ENCODE measurements around the gene LFNG.

Gene LFNG

DNA sequence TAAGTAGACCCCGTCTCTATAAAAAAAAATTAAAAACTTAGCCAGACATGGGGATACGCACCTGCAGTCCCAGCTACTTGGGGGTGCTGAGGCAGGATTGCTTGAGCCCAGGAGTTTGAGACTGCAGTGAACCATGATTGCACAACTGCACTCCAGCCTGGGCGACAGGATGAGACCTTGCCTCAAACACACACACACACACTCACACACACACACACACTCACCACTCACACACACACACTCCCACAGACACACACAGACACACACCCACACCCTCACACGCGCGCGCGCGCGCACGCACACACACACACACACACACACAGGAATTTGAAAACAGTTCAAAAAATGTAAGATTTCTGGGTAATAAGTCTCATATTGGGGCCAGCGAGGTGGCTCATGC lies 34.7 kb upstream of the LFNG start:
- no peak for DNase-seq

DNA sequence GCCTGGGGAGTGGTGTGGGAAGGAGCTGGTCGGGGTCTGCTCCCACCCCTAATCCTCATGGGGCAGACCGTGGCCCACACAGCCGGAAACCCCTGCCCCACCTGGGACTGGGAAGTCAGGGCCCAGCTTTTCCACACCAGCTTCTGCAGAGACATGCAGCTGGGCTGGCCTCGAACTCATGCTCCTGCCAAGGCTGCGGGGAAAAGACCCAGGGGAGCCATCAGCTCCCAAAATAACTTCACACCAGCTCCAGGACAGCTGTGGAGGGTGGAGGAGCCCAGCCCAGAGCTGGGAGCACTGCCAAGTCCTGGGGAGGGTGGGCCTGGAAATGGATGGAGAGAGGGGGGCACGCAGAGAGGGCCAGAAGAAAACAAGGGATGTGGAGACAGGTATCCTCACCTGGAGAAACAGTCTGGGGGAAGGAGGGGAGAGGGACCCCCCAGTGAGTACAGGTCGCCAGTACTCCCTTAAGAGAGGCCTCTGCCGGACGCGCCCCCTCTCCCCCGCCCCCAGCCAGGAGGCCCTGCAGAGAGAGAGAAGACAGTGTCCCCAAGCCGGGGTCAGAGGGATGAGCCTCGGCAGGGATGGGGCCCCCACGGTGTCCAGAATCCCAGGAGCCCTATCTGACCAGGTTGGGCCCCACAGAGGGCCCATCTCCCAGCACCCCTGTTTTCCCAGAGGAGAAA lies 31.8 kb upstream of the LFNG start:
- no peak for DNase-seq

DNA sequence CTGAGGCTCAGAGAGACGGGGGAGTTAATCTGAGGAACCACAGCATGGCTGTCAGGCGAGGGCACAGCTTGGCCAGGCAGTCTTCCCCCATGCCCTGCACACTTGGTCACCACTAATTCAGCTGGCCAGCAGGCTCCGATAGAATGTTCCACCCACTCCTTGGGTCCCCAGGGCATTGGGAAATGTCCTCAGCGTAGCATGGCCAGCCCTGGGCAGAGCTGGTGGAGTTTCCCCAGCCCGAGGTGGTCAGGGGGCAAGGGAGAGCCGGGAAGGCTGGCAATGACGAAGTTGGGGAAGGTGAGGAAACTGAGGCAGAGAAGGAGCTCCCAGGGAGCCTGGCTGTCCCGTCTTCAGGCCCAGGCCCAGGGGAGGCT lies 31.3 kb upstream of the LFNG start:
- DNase-seq = no peak

DNA sequence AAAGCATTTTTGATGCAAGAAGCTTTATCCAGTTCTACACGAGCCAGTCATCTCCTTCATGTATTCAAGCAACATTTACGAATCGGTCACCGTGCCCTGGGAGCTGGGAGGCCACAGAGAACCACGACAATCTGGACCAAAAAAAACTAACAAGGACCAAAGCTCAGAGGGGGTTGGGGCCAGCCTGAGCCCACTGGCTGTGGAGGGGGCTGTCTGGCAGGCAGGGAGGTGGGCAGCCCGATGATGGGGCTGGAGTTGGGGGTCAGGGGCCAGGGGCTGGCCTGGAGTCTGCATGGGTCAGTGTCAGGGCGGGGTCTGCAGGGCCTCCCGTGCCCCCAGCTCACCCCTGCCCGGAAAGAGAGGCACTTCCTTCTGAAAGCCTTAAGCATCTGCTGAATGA lies 30.9 kb upstream of the LFNG start:
- DNase-seq = no peak

DNA sequence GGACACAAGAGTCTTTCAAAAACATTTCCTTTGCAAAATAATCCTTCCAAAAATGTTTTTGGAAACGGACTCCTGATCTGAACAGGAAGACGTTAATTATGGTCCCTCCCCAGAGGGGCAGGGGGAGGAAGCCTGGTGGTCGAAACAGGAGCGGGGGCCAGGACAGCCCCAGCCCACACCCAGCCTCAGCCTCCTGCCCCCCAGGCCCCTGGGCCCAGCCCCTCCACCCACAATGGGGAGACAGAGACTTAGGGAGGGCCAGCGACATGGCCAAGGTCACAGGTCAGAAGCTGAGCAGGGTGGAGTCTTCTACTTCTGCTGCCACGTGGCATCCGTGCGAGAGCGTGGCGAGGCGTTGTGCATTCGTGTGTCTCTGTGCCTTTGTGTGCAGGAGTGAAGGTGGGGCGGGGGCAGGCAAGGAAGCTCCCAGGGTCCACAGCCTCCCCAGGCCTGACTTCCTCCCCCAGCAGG lies 29.4 kb upstream of the LFNG start:
- no peak for DNase-seq

DNA sequence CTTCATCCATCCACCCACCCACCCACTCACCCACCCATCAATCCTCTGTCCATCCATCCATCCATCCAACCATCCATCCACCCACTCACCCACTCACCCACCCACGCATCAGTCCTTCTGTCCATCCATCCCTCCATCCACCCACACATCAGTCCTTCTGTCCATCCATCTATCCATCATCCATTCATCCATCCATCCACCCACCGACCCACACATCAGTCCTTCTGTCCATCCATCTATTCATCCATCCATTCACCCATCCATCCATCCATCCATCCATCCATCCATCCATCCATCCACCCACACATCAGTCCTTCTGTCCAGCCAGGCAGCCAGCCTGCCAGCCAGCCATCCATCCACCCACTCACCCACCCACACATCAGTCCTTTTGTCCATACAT lies 27.5 kb upstream of the LFNG start:
- no peak for DNase-seq

DNA sequence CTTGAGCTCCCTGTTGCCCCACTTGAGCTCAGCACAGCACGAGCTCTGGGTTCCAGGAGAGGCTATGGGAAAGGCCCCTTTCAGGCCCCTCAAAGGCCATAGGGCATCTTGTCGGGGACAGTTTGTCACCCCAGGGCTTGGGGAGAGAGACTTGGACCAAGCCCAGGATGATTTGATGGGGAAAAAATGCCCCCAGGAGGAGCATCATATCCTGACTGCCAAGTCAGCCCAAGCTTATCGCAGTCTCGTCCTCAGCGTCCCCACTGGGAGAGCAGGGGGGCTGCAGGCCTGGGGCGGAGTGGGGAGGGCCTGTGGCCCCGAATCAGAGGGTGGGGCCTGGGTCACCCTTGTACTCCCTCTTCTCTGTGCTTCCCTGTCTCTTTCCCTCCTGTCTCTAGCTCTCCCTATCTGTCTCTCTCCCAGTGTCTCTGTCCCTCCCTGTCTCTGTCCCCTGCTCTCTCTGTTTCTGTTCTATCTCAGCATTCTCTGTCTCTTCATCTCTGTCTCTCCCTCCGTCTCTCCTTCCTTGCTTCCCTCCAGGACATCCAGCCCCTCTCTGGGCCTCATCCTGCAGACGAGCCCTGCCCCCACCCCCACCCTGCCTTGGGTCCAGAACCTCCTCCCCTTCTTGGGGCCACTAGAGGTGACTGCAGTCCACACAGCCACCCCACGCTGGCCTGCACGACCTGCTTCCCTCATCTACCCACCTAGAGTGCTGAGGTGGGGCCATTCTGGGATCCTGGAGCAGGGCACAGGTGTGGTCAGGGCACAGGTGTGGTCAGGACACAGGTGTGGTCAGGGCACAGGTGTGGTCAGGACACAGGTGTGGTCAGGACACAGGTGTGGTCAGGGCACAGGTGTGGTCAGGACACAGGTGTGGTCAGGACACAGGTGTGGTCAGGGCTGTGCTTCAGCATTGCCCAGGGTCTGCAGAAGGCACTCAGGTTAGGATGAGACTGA lies 26.1 kb upstream of the LFNG start:
- DNase-seq = no peak

DNA sequence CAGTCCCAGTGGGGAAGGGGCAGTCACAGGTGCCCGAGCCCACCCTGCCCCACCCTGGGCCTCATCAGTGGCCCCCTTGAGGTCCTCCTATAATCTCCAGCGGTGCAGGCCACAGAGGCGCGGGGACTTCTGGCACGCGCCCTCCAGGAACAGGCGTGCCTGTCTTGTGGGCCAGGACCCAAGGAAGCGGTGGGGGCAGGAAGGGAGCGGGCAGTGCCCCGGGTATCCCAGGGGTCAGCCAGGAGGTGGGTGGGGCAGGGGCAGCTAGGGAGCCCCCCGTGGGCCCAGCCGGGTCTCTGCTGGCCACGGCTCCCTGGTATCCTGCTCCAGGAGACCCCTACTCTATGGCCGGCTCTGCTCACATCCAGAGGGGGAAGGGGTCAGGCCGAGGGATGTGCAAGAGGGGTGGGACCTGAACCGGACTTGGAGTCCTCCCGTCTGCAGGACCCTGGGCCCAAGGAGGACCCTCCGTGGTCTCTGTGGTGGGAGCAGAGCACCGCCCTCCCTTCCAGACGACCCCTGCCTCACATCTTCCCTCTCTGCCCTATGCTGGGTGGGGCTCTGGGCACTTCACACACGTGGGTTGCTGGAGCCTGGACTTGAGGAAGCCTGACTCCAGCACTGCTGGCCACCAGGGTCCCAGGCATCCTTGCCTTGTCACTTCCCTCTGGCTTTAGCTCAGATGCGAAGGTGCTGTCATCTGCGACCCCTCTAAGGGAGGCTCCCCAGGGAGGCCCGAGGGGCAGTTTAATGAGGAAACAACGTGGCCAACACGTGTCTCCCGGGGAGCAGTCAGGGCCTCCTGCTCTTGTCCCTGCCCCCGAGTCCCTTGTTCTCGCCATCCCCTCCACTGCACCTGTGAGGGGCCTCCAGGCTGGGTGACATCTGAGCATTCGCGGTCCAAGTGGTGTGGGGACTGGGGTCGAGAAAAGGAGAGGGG lies 25.1 kb upstream of the LFNG start:
- no peak for DNase-seq

DNA sequence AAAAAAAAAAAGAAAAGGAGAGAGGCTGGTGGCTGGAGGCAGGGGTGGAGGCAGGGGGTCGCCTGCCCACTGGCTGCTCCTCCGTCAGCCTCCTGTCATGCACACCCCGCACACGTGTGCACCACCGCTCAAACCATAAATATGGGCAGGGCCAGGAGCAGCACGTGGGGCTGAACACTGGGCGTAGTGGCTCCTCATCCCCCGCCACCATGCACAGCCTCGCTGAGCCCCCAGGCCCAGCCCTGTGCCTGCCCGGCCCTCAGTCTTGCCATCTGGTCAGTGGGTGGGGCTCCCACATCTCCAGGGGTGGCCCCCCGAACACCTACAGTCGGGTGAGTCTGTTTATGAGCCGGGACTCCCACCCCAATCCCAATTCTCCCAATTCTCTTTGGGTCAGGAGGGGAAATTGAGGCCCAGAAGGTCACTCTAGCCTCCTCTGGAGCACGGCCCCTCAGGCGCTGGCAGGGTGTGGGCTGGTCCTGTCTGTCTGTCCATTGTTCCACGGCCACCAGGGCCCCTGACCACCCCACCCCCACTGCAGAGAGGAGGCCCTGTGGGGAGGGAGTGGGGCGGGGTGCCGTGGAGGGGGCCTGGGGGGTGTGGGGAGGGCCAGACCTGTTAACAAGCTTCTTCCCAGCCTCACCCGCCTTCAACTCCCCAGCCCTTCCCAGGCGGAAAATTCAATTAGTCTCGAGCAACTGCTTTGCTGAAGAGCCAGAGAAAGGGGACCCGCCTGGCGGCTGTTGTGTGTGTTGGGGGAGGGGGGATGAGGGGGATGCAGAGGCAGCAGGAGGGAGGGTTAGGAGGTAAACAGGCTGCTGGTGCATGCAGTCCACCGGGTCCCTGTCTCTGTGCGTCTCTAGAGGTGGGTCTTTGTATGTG lies 23.9 kb upstream of the LFNG start:
- no peak for DNase-seq

DNA sequence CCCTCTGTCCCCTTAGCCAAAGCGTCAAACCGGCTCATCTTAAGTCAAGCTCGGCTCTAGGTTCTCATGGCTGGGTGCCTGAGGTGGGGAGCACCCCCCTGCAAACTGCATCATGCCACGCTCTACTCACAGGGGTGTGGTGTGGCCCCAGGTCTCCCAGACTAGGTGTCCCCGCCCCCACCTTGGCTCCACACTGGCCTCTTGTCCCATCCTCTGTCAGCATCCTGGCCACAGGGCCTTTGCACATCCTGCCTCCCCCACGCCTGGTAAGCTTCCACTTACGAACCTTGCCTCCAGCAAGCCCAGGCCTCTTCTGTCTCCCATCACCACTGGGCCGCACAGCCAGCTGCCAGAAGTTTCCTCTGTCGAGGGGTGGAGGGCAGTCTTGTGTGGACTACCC lies 23.2 kb upstream of the LFNG start:
- DNase-seq = no peak

DNA sequence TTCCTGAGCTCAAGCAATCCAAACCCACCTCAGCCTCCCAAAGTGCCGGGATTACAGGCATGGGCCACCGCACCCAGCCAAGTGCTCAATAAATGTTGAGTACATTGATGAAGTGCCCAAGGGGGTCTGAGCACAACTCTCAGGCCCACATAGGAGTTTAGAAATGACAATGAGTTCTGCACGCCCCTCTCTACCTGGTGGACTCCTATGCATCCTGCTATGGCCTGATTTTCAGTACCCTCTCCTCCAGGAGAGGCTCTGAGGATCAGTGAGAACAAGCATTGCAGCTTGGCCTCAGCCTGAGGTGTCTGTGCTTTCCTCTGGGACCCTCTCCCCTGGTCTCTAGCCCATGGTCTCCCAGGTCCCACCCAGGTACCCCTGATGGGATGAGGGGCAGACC lies 22.5 kb upstream of the LFNG start:
- no peak for DNase-seq

DNA sequence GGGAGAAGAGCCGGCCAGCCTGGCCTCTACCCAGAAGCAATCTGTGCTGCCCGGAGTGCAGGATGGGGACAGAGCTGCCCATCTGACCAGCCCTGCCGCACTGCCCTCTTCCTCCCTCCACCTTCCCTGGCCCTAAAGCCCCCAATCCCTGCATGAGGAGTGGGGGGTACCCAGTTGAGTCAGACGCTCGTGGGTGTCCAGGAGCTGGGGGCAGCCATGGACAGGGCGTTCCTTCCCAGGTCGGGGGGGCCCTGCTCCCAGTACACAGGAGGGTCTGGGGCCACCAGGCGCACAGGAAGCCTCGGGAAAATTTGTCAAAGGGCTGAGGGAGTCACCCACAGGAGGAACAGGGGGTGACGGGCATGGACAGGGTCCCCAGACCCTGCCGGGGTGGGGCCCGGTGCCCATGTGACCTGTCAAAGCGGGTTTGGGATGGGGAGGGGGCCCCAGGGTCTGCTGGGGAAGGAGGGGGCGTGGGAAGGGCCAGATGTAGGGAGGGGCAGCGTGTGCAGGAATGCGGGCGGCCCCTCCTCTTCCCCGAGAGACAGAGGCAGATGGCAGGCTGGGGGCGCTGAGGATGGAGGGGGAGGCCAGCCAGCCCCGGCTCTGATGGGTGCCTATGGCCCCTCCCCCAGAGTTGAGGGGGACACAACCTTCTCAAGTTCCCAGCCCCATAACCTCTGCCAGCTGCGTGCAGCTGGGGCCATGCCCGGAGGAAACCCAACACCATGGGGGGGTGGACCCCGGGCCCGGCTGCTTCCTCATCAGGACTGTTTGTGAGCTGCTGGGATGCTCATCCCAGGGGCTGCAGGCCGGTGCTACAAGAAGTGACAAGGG lies 21.9 kb upstream of the LFNG start:
- DNase-seq = no peak

DNA sequence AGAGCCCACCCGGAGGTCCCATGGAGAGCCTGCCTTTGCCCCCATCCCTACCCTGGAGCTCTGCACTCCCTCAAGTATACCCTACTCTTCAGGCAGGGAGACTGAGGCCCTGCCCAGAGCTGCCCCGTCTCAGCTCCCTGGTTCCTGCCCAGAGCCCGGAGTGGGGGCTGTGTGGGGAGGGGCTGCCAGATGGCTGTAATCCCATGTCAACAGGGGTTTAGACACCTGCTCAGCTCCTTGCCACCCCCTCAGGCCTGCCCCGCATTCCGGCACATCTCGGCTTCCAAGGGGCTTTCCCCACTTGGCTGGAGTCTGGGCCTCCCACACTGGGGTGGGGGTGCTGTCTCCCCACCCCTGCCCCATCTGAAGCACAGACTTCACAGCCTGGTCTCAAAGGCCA lies 20.9 kb upstream of the LFNG start:
- DNase-seq = no peak

DNA sequence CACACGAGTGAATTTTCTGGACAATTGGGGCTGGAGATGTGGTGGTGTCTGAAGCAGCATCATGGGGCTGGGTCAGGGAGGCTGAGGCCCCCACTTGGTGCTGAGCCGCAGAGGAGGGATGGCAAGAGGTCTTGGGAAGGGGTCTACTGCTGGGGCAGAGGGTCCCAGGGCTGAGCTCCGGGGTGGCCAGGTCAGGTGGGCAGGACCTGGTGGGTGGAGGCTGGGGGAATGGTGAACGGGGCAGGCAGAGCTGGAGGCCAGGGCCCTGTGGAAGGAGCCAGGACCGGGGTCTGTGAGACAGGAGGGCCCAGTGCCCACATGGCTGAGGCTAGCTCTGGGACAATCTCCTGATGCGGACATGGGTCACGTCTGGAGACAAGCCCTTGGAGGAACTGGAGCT lies 20.4 kb upstream of the LFNG start:
- no peak for DNase-seq

DNA sequence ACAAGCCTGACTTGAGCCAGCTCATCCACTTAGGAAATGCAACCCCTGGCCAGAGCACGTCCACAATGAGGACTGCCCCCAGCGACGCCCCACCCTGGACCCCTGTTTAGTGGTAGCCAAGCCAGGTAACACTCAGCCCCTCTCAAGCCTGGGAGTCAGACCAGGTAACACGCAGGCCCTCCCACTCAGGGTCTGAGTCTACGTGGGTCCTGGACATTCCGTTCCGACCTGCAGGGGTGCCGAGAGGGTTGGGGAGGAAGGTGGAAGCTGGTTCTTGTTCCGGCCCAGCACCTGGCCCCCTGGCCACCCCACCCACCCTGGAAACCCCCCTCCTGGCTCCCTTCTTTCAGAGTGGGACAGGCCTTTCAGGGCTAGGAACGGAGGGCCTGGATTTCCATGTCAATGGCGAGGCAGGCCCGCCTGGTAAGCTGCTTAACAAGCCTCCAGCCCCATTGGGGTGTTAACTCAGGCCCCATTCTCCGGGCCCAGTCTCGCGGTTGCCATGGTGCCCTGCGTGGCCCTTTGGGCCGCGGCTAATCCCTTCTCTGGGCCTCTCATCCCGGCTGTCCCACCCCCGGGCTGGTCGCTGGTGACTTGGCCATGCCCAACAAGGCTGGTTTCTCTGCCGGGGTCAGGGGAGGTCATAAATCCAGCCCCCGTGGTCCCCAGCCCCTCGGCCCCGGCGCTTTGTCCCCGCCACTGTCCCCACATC lies 19.7 kb upstream of the LFNG start:
- no peak for DNase-seq

DNA sequence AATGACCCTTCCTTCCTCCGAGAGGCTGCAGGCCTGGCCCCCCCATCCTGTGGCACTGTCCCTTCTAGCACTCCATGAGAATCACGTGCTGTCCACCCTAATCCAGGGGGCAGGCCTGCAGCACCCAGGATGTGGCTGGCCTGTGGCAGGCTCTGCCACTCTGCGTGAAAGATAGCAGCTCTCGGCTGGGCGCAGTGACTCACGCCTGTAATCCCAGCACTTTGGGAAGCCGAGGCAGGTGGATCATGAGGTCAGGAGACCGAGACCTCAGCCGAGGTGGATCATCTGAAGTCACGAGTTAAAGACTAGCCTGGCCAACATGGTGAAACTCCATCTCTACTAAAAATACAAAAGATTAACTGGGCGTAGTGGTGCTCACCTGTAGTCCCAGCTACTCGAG lies 18.9 kb upstream of the LFNG start:
- DNase-seq = no peak

DNA sequence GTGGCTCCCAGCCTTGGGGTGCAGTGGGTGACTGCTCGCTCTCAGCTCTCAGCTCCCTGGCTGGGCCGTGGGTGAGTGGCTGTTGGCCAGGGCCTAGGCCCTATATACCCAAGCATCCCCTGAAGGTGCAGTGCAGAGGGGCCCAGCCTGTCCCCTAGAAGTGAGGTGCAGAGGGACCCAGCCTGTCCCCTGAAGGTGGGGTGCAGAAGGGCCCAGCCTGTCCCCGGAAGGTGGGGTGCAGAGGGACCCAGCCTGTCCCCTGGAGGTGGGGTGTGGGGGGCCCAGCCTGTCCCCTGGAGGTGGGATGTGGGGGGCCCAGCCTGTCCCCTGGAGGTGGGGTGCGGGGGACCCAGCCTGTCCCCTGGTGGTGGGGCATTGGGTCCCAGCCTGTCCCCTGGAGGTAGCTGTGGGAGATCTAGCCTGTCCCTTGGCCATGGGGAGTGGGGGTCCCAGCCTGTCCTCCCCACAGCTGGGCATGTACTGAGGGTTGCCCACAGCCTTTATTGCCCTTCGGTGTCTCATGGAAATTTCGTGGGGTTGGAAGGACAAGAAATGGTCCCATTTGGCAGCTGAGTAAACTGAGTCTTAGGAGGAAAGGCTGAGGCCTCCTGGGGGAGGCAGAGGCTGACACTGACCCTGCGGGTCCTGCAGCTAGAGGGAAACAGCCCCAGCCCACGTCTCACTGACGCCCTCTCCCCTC lies 17.5 kb upstream of the LFNG start:
- no peak for DNase-seq

DNA sequence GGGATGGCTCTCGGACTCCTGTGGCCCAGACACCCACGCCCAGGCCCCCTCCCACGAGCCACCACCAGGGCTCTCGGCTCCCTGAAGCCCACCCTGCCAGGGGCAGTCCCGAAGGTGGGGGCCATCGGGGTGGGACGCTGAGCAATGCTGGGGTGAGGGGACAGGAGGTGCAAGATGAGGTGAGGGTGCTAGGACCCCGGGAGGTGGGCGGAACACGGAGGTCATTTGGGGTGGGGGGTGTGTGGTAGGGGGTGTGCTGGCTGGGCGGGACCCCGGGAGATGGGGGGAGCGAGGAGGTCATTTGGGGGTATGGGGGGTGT lies 17.0 kb upstream of the LFNG start:
- DNase-seq = no peak

DNA sequence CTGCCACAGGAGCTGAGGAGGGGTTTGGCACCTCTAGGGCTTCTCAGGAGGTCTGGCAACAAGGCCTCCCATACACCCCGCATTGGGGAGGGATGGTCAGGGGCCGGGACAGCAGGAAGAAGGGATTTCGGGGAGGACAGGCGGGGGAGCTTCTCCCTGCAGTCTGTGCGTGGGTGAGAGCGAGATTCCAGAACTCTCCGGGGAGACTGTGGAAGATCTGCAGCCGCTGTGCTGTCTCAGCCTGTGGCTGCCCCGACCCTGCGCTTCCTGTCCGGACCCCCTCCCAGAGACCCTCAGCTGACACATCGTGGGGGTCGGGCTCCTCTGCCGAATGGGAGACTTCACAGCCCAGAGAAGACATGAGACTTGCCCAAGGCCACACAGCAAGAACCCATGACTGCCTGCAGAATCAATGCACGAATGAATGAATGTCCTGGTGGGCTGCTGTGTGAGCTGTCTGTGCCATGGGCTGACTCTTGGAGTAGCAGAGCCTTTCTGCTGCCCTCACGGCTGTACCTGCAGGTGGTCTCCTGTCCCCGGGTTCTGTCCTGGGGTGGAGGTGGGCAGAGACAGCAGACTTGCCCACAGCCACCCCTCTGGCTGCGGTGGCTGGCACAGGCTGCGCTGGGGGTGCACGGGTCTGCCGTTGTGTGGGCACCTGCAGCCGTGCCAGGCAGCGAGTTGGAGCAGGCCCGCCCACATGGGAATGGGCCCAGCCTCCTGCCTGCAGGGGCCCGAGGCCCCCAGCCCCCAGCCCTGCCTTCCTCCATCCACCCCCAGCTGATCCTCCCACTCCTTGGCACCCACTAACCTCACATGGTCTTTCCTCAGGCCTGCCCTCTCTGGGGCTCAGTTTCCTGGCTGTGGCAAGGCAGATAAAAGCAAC lies 16.3 kb upstream of the LFNG start:
- DNase-seq = no peak
